Measurements from ENCODE around the gene LIME1.
"Not testable (repeated sequence)": the region's sequence is repeated elsewhere in the genome, so short reads cannot be mapped to it uniquely, and the experiment has no call there.

LIME1 gene

DNA sequence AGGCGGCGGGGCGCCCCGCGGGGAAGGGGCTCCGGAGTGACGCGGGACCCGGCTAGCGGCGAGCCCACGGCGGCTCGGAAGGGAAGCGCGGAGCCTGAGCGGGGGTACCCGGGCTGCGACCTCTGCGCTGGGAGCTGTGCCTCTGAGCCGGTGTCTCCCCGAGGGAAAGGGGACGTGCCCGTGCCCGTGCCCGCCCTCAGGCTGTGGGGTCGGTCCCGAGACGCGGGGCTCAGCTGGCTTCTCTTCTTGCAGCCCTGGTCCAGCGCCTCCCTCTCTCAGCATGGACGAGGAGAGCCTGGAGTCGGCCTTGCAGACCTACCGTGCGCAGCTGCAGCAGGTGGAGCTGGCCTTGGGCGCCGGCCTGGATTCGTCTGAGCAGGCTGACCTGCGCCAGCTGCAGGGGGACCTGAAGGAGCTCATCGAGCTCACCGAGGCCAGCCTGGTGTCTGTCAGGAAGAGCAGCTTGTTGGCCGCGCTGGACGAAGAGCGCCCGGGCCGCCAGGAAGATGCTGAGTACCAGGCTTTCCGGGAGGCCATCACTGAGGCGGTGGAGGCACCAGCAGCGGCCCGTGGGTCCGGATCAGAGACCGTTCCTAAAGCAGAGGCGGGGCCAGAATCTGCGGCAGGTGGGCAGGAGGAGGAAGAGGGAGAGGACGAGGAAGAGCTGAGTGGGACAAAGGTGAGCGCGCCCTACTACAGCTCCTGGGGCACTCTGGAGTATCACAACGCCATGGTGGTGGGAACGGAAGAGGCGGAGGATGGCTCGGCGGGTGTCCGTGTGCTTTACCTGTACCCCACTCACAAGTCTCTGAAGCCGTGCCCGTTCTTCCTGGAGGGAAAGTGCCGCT is 27.9 kb upstream of the LIME1 start:
- TF ChIP-seq ZFX (IDR thresholded peaks at IDR 0.05) = no peak
- TF ChIP-seq, protein P1, sequence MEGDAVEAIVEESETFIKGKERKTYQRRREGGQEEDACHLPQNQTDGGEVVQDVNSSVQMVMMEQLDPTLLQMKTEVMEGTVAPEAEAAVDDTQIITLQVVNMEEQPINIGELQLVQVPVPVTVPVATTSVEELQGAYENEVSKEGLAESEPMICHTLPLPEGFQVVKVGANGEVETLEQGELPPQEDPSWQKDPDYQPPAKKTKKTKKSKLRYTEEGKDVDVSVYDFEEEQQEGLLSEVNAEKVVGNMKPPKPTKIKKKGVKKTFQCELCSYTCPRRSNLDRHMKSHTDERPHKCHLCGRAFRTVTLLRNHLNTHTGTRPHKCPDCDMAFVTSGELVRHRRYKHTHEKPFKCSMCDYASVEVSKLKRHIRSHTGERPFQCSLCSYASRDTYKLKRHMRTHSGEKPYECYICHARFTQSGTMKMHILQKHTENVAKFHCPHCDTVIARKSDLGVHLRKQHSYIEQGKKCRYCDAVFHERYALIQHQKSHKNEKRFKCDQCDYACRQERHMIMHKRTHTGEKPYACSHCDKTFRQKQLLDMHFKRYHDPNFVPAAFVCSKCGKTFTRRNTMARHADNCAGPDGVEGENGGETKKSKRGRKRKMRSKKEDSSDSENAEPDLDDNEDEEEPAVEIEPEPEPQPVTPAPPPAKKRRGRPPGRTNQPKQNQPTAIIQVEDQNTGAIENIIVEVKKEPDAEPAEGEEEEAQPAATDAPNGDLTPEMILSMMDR (conservative IDR thresholded peaks at IDR 0.05) = no peak
- H3K27ac ChIP-seq = peak overlapping the region; percentile 98

- H3K27ac ChIP-seq = no peak overlapping the region
- TF ChIP-seq, protein P1 (conservative IDR thresholded peaks at IDR 0.05) = no peak
- TF ChIP-seq ZFX (IDR thresholded peaks at IDR 0.05) = no peak
Measured at GRCh38 chr20:63709149-63709527, 27.3 kb upstream of the LIME1 start.

DNA sequence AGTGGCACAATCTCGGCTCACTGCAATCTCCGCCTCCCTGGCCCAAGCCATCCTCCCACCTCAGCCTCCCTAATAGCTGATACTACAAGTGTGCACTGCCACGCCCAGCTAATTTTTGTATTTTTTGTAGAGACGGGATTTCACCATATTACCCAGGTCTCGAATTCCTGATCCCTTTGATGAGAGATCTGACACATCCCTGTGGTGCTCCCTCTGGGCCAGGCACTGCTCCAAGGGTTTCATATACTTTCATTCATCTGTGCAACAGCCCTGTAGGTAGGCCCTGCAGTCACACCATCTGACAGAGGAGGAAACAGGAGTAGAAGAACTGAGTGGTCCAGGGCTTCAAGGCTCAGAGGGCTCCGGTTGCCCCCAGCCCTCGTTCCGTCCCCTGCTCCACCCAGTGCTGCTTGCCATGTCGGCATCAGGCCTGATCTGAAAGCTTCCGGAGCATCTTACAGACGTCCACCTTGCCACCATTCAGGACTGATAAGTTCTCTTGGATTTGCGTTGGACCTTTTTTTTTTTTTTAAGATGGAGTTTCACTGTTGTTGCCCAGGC is 25.3 kb upstream of the LIME1 start:
- TF ChIP-seq, protein P1 (conservative IDR thresholded peaks at IDR 0.05) = no peak
- no peak for TF ChIP-seq ZFX (IDR thresholded peaks at IDR 0.05)

DNA sequence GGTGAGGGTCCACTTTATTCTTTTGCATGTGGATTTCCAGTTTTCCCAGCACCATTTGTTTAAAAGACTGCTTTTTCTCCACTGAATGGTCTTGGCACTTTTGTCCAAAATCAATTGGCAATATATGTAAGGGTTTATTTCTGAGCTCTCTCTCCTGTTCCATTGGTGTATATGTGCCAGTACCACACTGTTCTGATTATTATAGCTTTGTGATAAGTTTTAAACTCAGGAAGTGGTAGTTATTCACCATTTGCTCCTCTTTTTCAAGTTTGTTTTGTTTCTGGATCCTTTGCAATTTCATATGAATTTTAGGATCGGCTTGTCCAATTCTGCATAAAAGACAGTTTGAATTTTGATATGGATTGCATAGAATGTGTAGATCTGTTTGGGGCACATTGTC is 24.3 kb upstream of the LIME1 start:
- TF ChIP-seq, protein P1 (conservative IDR thresholded peaks at IDR 0.05) = no peak
- no peak for TF ChIP-seq ZFX (IDR thresholded peaks at IDR 0.05)
- H3K27ac ChIP-seq = no peak overlapping the region

More for the DNA sequence above, 25.3 kb upstream of the LIME1 start:
- H3K27ac ChIP-seq = no peak overlapping the region

- no peak overlapping the region for H3K27ac ChIP-seq
- TF ChIP-seq, protein P1 (conservative IDR thresholded peaks at IDR 0.05) = no peak
- no peak for TF ChIP-seq ZFX (IDR thresholded peaks at IDR 0.05)
Measured at GRCh38 chr20:63714858-63715257, 21.6 kb upstream of the LIME1 start.

DNA sequence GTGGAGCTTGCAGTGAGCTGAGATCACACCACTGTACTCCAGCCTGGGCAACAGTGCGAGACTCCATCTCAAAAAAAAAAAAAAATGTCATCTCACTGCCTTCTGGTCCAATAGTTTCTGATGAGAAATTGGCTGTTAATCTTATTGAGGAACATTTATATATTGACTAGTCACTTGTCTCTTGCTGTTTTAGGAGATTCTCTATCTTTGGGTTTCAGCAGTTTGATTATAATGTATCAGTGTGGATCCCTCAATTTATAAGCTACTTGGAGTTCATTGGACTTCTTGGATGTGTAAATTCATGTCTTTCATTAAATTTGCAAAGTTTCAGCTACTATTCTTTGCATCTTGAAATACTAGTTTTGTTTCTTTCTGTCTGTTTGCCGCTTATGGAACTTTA is 17.5 kb upstream of the LIME1 start:
- no peak overlapping the region for H3K27ac ChIP-seq
- no peak for TF ChIP-seq ZFX (IDR thresholded peaks at IDR 0.05)
- TF ChIP-seq, protein P1 (conservative IDR thresholded peaks at IDR 0.05) = no peak

- not testable (repeated sequence) for H3K27ac ChIP-seq
Measured at GRCh38 chr20:63722967-63723622, 13.4 kb upstream of the LIME1 start.

DNA sequence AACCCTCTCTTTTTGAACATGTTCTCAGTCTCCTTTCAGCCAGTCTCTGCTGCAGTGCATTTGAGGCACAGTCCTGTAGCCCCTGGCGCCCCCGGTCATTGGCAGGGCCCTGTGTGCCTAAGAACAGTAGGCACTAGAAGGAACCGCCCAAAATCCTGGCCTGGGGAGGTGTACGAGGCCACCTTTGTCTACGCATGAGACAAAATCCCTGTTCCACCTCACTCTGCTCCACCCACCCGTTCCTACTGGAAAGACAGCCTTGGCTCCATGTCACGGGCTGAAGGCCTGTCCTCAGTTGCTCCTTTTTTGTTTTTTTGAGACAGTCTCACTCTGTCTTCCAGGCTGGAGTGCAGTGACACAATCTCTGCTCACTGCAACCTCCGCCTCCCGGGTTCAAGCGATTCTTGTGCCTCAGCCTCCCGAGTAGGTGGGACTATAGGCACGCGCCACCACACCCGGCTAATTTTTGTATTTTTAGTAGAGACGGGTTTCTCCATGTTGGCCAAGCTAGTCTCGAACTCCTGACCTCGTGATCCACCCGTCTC is 6.2 kb upstream of the LIME1 start:
- H3K27ac ChIP-seq = not testable (repeated sequence)

All from C4-2B (cell line).